GM18526 (cell line): ENCODE data around the gene RXRA.

Experiments
- POLR2A ChIP-seq: IDR thresholded peaks from 3 replicates; pipeline ENCODE4 v1.6.1; 2011; ENCODE audit not compliant: insufficient read length; ENCODE audit errors: extremely low read depth

The RXRA gene

GRCh38 chr9:134392900-134393299 is 66.6 kb downstream of the RXRA start:
- TF ChIP-seq POLR2A, result no peak

GRCh38 chr9:134393582-134394280 is 67.5 kb downstream of the RXRA start:
- TF ChIP-seq POLR2A, result no peak

GRCh38 chr9:134395002-134395517 is 68.8 kb downstream of the RXRA start:
- no peak for TF ChIP-seq POLR2A

- TF ChIP-seq POLR2A, result no peak
Measured at GRCh38 chr9:134395737-134396257, 69.5 kb downstream of the RXRA start.

- TF ChIP-seq POLR2A, result peak; percentile 39
Measured at GRCh38 chr9:134396258-134396742, 70.0 kb downstream of the RXRA start.

- TF ChIP-seq POLR2A, result peak; percentile 35
Measured at GRCh38 chr9:134396825-134397224, 70.6 kb downstream of the RXRA start.

- no peak for TF ChIP-seq POLR2A
Measured at GRCh38 chr9:134398756-134399155, 72.5 kb downstream of the RXRA start.

GRCh38 chr9:134399435-134400056 is 73.3 kb downstream of the RXRA start:
- TF ChIP-seq POLR2A, result no peak

GRCh38 chr9:134400283-134400682 is 74.0 kb downstream of the RXRA start:
- TF ChIP-seq POLR2A, result no peak

- TF ChIP-seq POLR2A, result no peak
Measured at GRCh38 chr9:134401391-134401790, 75.1 kb downstream of the RXRA start.

- TF ChIP-seq POLR2A, result no peak
Measured at GRCh38 chr9:134402182-134402581, 75.9 kb downstream of the RXRA start.

- no peak for TF ChIP-seq POLR2A
Measured at GRCh38 chr9:134403292-134403681, 77.0 kb downstream of the RXRA start.

GRCh38 chr9:134403682-134404301 is 77.5 kb downstream of the RXRA start:
- TF ChIP-seq POLR2A, result no peak

- no peak for TF ChIP-seq POLR2A
Measured at GRCh38 chr9:134404376-134405358, 78.4 kb downstream of the RXRA start.

GRCh38 chr9:134405527-134405926 is 79.3 kb downstream of the RXRA start:
- TF ChIP-seq POLR2A, result no peak
